H1 (cell line): ENCODE data around the gene POP7. TPM values are rescaled to one million over a fixed set of nuclear protein-coding genes. Genes with fewer than 3 reads are reported as not detected.

Experiments used
- POLR2AphosphoS5 ChIP-seq: IDR thresholded peaks from 2 replicates; pipeline ENCODE4 v1.6.1; 2011; ENCODE audit warnings: low read depth, low read length
- RNF2 ChIP-seq: fragments of 200-900, 300-1000 bp; sonication (generic); IDR thresholded peaks from 2 replicates; pipeline ENCODE4 v1.7.1; 2016; ENCODE audit warnings: borderline replicate concordance, low read depth, mild to moderate bottlenecking, antibody characterized with exemption, low read length; ENCODE audit not compliant: poor library complexity, severe bottlenecking; ENCODE audit errors: missing control alignments
- polyA plus RNA-seq, 7 experiments: library from polyadenylated mRNA; depleted of rRNA in 3 of 7; stranded (reverse) in 5 of 7; unstranded in 2 of 7; fragments of >200 nt in 5 of 7; fragments of 200-250 nt in 2 of 7; gene quantifications; 1 replicate in 5 of 7; 2 replicates in 1 of 7; 4 replicates in 1 of 7; pipeline versions ENCODE4 v1.2.1 to v1.2.3, GENCODE V29; 2011 to 2013; ENCODE audit warnings: missing spikeins in 2 of 7, mixed read lengths in 2 of 7
- total RNA-seq: library from RNA; stranded (reverse); fragmentation: NEBNext Ultra II Directional; extraction: Animal tissue kit (Norgen Biotek cat#: 25700); gene quantifications from 2 replicates; pipeline ENCODE4 v1.2.1, GENCODE V29; 2021

Gene POP7
- total and polyA plus RNA-seq, 2 of the 8 experiments (the other 6 are each of a cell fraction or from before 2014, with no cell fraction given): 92.5 to 135 TPM

- no peak for TF ChIP-seq RNF2
- no peak for TF ChIP-seq POLR2AphosphoS5
Measured at GRCh38 chr7:100744605-100745004, 38.7 kb downstream of the POP7 start (continued).
